Common myeloid progenitor, CD34-positive (primary cell): ENCODE results near the gene MICOS13.

Experiments
- CTCF ChIA-PET: fragments of 350-600 bp; sonication (Branson Sonifier 250); formaldehyde crosslinking; loops from one replicate; lab custom pipeline; 2021; ENCODE audit warnings: antibody characterized with exemption; lab: Charles Lee
- POLR2A ChIA-PET: fragments of 350-600 bp; sonication (Branson Sonifier 250); formaldehyde crosslinking; loops from one replicate; lab custom pipeline; 2021; ENCODE audit warnings: antibody characterized with exemption; lab: Charles Lee
- DNase-seq, 3 donors: peaks; one replicate each; pipeline versions ENCODE4 v3.0.0 to v3.0.0-alpha.2; 2013
- H3K27ac ChIP-seq, 2 experiments: 1 replicate in 1 of 2; 2 replicates in 1 of 2; pipeline ENCODE4 v1.7.0; 2013; ENCODE audit warnings: inconsistent platforms in 2 of 2, low read length in 2 of 2, mild to moderate bottlenecking in 2 of 2, low read depth in 1 of 2, moderate library complexity in 1 of 2; ENCODE audit not compliant: severe bottlenecking in 2 of 2, insufficient read depth in 1 of 2, poor library complexity in 1 of 2
- H3K27me3 ChIP-seq, 5 experiments: replicated peaks in 2 of 5; 1 replicate in 3 of 5; 2 replicates in 2 of 5; pipeline versions ENCODE4 v1.6.1 to v1.7.0; 2013; ENCODE audit warnings: low read length in 4 of 5, mild to moderate bottlenecking in 2 of 5, moderate library complexity in 2 of 5, inconsistent platforms in 1 of 5; ENCODE audit not compliant: insufficient read depth in 5 of 5, control insufficient read depth in 4 of 5
- H3K36me3 ChIP-seq, 4 experiments: 1 replicate in 2 of 4; 2 replicates in 2 of 4; pipeline versions ENCODE4 v1.6.1 to v1.7.0; 2013; ENCODE audit warnings: low read length in 3 of 4, control low read depth in 1 of 4, mild to moderate bottlenecking in 1 of 4; ENCODE audit not compliant: control insufficient read depth in 4 of 4, insufficient read depth in 4 of 4
- H3K4me1 ChIP-seq, 4 experiments: 1 replicate in 3 of 4; 2 replicates in 1 of 4; pipeline versions ENCODE4 v1.6.1 to v1.7.1; 2013; ENCODE audit warnings: low read length in 3 of 4, mild to moderate bottlenecking in 3 of 4, control low read depth in 1 of 4, inconsistent platforms in 1 of 4, moderate library complexity in 1 of 4; ENCODE audit not compliant: control insufficient read depth in 4 of 4, insufficient read depth in 4 of 4; ENCODE audit errors: control extremely low read depth in 1 of 4
- H3K4me3 ChIP-seq, 7 experiments: 1 replicate in 4 of 7; 2 replicates in 3 of 7; pipeline versions ENCODE4 v1.5.1 to v1.7.0; 2013; ENCODE audit warnings: mild to moderate bottlenecking in 7 of 7, low read length in 6 of 7, moderate library complexity in 6 of 7, inconsistent platforms in 2 of 7, low read depth in 2 of 7, control low read depth in 1 of 7; ENCODE audit not compliant: insufficient read depth in 4 of 7, control insufficient read depth in 1 of 7; ENCODE audit errors: extremely low read depth in 1 of 7
- H3K9me3 ChIP-seq, 5 experiments: 1 replicate in 4 of 5; 2 replicates in 1 of 5; pipeline versions ENCODE4 v1.6.1 to v1.7.1; 2013; ENCODE audit warnings: low read length in 4 of 5, mild to moderate bottlenecking in 2 of 5, inconsistent platforms in 1 of 5, low read depth in 1 of 5, moderate library complexity in 1 of 5; ENCODE audit not compliant: control insufficient read depth in 4 of 5, insufficient read depth in 2 of 5; ENCODE audit errors: control extremely low read depth in 1 of 5
- whole genome bisulfite sequencing: methylation state at CpG from one replicate; pipeline ENCODE4 v1.1.5; 2013; ENCODE audit not compliant: insufficient coverage; 5-methylcytosine and 5-hydroxymethylcytosine counted together

Gene MICOS13

GRCh38 chr19:5666921-5667610, 13.2 kb downstream of the MICOS13 start:
- 94% methylated on average over 21 of the region's 26 CpGs for WGBS
- Histone ChIP-seq H3K27me3 (no peaks in the 10 kb centered on the region), H3K4me3 (no peak overlapping the region), H3K36me3 (peaks cover 15 to 85% (median 61%) of the 10 kb centered on the region in 4 experiments), H3K9me3 (no peaks in the 10 kb centered on the region), H3K27ac (no peak overlapping the region), H3K4me1 (no peaks in the 10 kb centered on the region)
- ChIA-PET CTCF (interaction anchor here (1.3 to 1.7 kb wide), 2 partner anchors 10 to 20 kb away, joined by 3 read pairs; no protein-coding TSS in a partner anchor), POLR2A (interaction anchor here (0.6 kb wide), 1 partner anchor 40 kb away, joined by 3 read pairs; no protein-coding TSS in a partner anchor)
- DNase-seq = no peak

GRCh38 chr19:5665781-5666513, 14.4 kb downstream of the MICOS13 start:
- no peak overlapping the region for H3K27ac ChIP-seq
- H3K27me3 ChIP-seq = no peaks in the 10 kb centered on the region
- WGBS = 89% methylated on average over 7 of the region's 10 CpGs
- no peak for DNase-seq
- no peaks in the 10 kb centered on the region for H3K4me1 ChIP-seq
- H3K36me3 ChIP-seq = peaks cover 23 to 86% (median 64%) of the 10 kb centered on the region in 4 experiments
- H3K4me3 ChIP-seq = no peak overlapping the region
- CTCF ChIA-PET = interaction anchor here (1.3 to 1.7 kb wide), 2 partner anchors 11 to 19 kb away, joined by 3 read pairs; no protein-coding TSS in a partner anchor
- POLR2A ChIA-PET = no interaction called here
- H3K9me3 ChIP-seq = no peaks in the 10 kb centered on the region

DNA sequence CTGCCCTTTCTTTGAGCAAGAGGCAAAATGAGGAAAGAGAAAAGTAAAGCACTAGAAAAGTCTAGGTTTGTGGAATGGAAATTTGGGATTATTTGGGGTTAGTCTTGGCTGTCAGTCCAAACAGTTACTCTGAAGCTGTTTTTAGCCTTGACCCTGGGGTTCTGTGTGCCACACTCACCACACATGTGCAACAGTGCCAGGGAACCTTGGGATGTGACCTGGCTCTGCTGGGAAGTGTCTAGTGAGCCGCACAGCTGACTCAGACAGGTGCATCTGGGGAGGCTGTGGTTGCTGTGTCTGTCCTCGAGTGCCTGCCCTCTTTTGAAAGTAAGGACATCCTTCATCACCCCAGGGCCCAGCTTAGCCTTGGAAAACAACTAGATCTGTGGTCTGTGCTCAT, 15.8 kb downstream of the MICOS13 start:
- Histone ChIP-seq H3K9me3 (no peaks in the 10 kb centered on the region), H3K4me3 (no peak overlapping the region), H3K27me3 (no peaks in the 10 kb centered on the region), H3K4me1 (no peaks in the 10 kb centered on the region), H3K27ac (no peak overlapping the region), H3K36me3 (peaks cover 29 to 94% (median 70%) of the 10 kb centered on the region in 4 experiments)
- CTCF ChIA-PET = interaction anchor here (1.4 to 1.5 kb wide), 2 partner anchors 14 to 22 kb away, joined by 3 to 4 read pairs; no protein-coding TSS in a partner anchor
- POLR2A ChIA-PET = no interaction called here
- DNase-seq = no peak
- 100% methylated on average over 2 of the region's 2 CpGs for WGBS

- POLR2A ChIA-PET = interaction anchor here (0.7 kb wide), 1 partner anchor 64 kb away, joined by 3 read pairs; no protein-coding TSS in a partner anchor
- no peaks in the 10 kb centered on the region for H3K4me1 ChIP-seq
These were observed 16.4 kb downstream of the MICOS13 start for GRCh38 chr19:5663904-5664303.

DNA sequence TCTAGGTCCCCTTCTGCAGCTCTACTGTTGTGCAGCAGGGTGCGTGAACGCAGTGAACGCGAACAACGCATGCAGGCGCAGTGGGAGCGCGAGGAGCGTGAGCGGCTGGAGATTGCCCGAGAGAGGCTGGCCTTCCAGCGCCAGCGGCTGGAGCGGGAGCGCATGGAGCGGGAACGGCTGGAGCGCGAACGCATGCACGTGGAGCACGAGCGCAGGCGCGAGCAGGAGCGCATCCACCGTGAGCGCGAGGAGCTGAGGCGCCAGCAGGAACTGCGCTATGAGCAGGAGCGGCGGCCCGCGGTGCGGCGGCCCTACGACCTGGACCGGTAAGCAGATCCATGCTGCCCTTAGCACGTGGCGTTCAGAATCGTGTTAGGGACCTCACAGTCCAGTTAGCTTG, 18.8 kb downstream of the MICOS13 start:
- CTCF ChIA-PET = no interaction called here
- Histone ChIP-seq H3K27ac (no peak overlapping the region), H3K36me3 (peaks cover 38 to 85% (median 60%) of the 10 kb centered on the region in 4 experiments), H3K4me3 (no peak overlapping the region), H3K27me3 (no peaks in the 10 kb centered on the region), H3K9me3 (no peaks in the 10 kb centered on the region), H3K4me1 (no peaks in the 10 kb centered on the region)
- POLR2A ChIA-PET = interaction anchor here (0.9 kb wide), 1 partner anchor 10 kb away, joined by 3 read pairs; no protein-coding TSS in a partner anchor
- no peak for DNase-seq
- 98% methylated on average over 39 of the region's 42 CpGs for WGBS

More at GRCh38 chr19:5663904-5664303, 16.4 kb downstream of the MICOS13 start:
- no peaks in the 10 kb centered on the region for H3K27me3 ChIP-seq
- WGBS = 100% methylated on average over 13 of the region's 17 CpGs
- H3K27ac ChIP-seq = no peak overlapping the region
- no peak for DNase-seq
- H3K36me3 ChIP-seq = peaks cover 31 to 89% (median 68%) of the 10 kb centered on the region in 4 experiments
- no peak overlapping the region for H3K4me3 ChIP-seq
- CTCF ChIA-PET = interaction anchor here (1.5 kb wide), 1 partner anchor 23 kb away, joined by 4 read pairs; no protein-coding TSS in a partner anchor
- H3K9me3 ChIP-seq = no peaks in the 10 kb centered on the region

DNA sequence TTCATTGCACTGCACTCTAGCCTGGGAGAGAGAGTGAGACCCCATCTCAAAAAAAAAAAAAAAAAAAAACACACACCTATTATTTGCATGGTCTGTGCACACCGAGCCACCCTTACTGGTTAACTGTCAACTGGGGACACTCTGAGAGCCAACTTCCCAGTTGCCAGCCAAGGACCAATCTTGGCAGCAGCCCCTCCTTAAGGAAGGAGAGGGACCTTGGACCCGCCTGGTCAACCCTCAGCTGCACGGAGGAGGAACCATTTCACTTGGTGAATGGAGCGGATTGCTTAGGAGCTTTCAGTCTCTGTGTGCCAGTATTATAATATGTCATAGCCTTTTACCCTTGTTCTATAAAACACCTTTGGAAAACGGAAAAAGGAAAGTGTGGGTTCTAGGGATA, 24.9 kb downstream of the MICOS13 start:
- H3K27ac ChIP-seq = no peak overlapping the region
- no peaks in the 10 kb centered on the region for H3K27me3 ChIP-seq
- H3K36me3 ChIP-seq = peaks cover 29 to 90% (median 65%) of the 10 kb centered on the region in 4 experiments
- no peaks in the 10 kb centered on the region for H3K4me1 ChIP-seq
- ChIA-PET POLR2A (no interaction called here), CTCF (interaction anchor here (1.7 kb wide), 1 partner anchor 15 kb away, joined by 3 read pairs; no protein-coding TSS in a partner anchor)
- H3K4me3 ChIP-seq = no peak overlapping the region
- no peak for DNase-seq
- no CpG with 5 or more reads among the region's 5 CpGs for WGBS
- H3K9me3 ChIP-seq = no peaks in the 10 kb centered on the region
